Karpas-422 (cell line): Measurements from ENCODE around the gene SLC12A6. TPM values are rescaled to one million over a fixed set of nuclear protein-coding genes. Genes with fewer than 3 reads are reported as not detected.

Source experiments
- DNase-seq: peaks from one replicate; pipeline ENCODE4 v3.0.0-alpha.2; 2015
- H2AFZ ChIP-seq: fragments of 200-600 bp; sonication (generic); 2 replicates; pipeline ENCODE4 v1.6.1; 2014; ENCODE audit warnings: antibody characterized with exemption, low read length, mixed read lengths
- H3K27ac ChIP-seq: fragments of 200-600 bp; sonication (generic); 2 replicates; pipeline ENCODE4 v1.5.1; 2014; ENCODE audit warnings: mild to moderate bottlenecking, low read length, moderate library complexity
- H3K27me3 ChIP-seq: fragments of 200-600 bp; sonication (generic); 2 replicates; pipeline ENCODE4 v1.6.1; 2014; ENCODE audit warnings: low read length, mixed read lengths
- H3K36me3 ChIP-seq: fragments of 200-600 bp; sonication (generic); 2 replicates; pipeline ENCODE4 v1.6.1; 2014; ENCODE audit warnings: low read length, mixed read lengths; ENCODE audit not compliant: insufficient read depth
- H3K4me1 ChIP-seq: fragments of 200-600 bp; sonication (generic); 2 replicates; pipeline ENCODE4 v1.6.1; 2014; ENCODE audit warnings: mild to moderate bottlenecking, low read length, mixed read lengths
- H3K4me2 ChIP-seq: fragments of 200-600 bp; sonication (generic); 2 replicates; pipeline ENCODE4 v1.6.1; 2014; ENCODE audit warnings: low read length, low read depth, mild to moderate bottlenecking; ENCODE audit not compliant: poor library complexity, severe bottlenecking
- H3K4me3 ChIP-seq: fragments of 200-600 bp; sonication (generic); 2 replicates; pipeline ENCODE4 v1.5.1; 2014; ENCODE audit warnings: mild to moderate bottlenecking, antibody characterized with exemption, low read length, mixed read lengths
- H3K79me2 ChIP-seq: fragments of 200-600 bp; sonication (generic); 2 replicates; pipeline ENCODE4 v1.6.1; 2014; ENCODE audit warnings: mild to moderate bottlenecking, low read length, mixed read lengths
- H3K9ac ChIP-seq: fragments of 200-600 bp; sonication (generic); 2 replicates; pipeline ENCODE4 v1.6.0; 2014; ENCODE audit warnings: low read length
- H3K9me2 ChIP-seq: fragments of 200-600 bp; sonication (generic), shearing (Covaris generic); replicated peaks from 2 replicates; pipeline ENCODE4 v1.6.0; 2014; ENCODE audit warnings: mild to moderate bottlenecking, low read length, moderate library complexity; ENCODE audit not compliant: insufficient read depth
- H3K9me3 ChIP-seq: fragments of 300-700, 200-600 bp; sonication (generic); 2 replicates; pipeline ENCODE4 v1.6.1; 2014; ENCODE audit warnings: low read length, mixed read lengths
- H4K20me1 ChIP-seq: fragments of 200-600 bp; sonication (generic); 2 replicates; pipeline ENCODE4 v1.6.1; 2014; ENCODE audit warnings: mild to moderate bottlenecking, antibody characterized with exemption, low read length, low read depth; ENCODE audit not compliant: insufficient read depth
- total RNA-seq: library from RNA; depleted of rRNA; stranded (reverse); fragments of >200 nt; shearing (Covaris generic); gene quantifications from 2 replicates; pipeline ENCODE4 v1.2.3, GENCODE V29; 2014; ENCODE audit warnings: low replicate concordance

Gene SLC12A6
- total RNA-seq, 1 experiment from 2014 or later, result 1.6 TPM

DNA sequence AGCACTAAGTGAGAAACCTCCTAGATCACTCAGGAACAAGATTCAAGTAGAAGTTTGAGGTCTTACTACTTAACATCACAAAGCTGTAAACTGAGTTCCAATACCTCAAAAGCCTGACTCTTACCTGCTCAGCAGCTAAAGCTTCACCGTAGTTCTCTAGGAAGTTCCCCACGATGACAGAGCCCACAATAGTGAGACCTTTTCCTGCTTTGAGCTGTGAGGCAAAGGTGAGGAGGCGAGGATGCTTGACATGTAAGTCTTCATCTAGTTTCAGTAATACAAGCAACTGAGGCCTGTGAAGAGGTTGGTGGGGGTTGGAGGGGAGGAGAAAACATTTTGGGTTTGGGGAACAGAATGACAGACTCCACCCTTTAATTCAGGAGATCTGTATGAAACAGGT lies 97.0 kb downstream of the SLC12A6 start:
- no peak overlapping the region for H3K4me2 ChIP-seq
- no peaks in the 10 kb centered on the region for H3K79me2 ChIP-seq
- no peaks in the 10 kb centered on the region for H3K36me3 ChIP-seq
- H3K9ac ChIP-seq, result no peak overlapping the region
- no peak overlapping the region for H3K4me3 ChIP-seq
- no peaks in the 10 kb centered on the region for H3K9me2 ChIP-seq
- no peaks in the 10 kb centered on the region; the same call in 1 of the 2 replicates for H3K27me3 ChIP-seq
- no peak for DNase-seq
- no peak overlapping the region for H3K27ac ChIP-seq
- H4K20me1 ChIP-seq, result no peaks in the 10 kb centered on the region
- no peaks in the 10 kb centered on the region for H3K9me3 ChIP-seq
- no peak overlapping the region for H2AFZ ChIP-seq
- H3K4me1 ChIP-seq, result no peaks in the 10 kb centered on the region

DNA sequence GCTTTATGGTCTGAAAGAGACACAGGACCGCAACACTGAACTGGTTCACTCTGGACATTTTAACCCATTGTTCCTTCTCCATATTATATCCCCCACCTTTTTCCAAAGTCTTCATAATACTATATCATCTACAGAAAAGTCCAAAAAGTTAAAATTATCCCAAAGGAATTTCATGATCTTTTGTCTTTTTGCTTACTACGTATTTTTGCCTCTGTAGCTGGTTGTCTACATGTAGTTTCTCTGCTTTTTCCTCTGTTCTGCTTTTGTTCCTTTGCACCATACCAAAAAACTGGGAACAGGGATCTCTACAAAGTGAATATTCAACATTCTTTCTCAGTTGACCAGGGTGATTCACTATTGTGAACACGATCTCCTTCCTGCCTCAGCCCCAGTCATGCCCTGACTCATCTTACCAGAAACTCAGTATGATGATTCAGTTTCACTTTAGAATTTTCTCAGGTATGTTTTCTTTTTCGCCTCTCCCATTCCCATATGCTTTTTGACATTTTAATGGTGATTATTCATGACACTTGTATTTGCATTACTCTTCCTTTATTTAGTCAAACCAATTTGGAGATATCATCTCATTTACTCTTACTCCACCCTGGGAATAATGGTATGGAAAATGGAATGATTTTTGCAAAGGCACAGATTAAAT lies 98.3 kb downstream of the SLC12A6 start:
- H3K9ac ChIP-seq, result no peak overlapping the region
- no peaks in the 10 kb centered on the region for H3K36me3 ChIP-seq
- no peaks in the 10 kb centered on the region for H3K79me2 ChIP-seq
- H3K27ac ChIP-seq, result no peak overlapping the region
- H4K20me1 ChIP-seq, result no peaks in the 10 kb centered on the region
- no peak overlapping the region for H3K4me3 ChIP-seq
- no peaks in the 10 kb centered on the region for H3K4me1 ChIP-seq
- no peak overlapping the region for H3K4me2 ChIP-seq
- no peaks in the 10 kb centered on the region for H3K27me3 ChIP-seq
- H2AFZ ChIP-seq, result no peak overlapping the region
- H3K9me3 ChIP-seq, result no peaks in the 10 kb centered on the region
- no peaks in the 10 kb centered on the region for H3K9me2 ChIP-seq
- DNase-seq, result no peak

GRCh38 chr15:34233614-34234013 lies 104.0 kb downstream of the SLC12A6 start:
- H2AFZ ChIP-seq, result no peak overlapping the region
- H3K27ac ChIP-seq, result no peak overlapping the region
- no peaks in the 10 kb centered on the region for H4K20me1 ChIP-seq
- peaks cover 6% of the 10 kb centered on the region; the same call in 1 of the 2 replicates for H3K36me3 ChIP-seq
- H3K79me2 ChIP-seq, result no peaks in the 10 kb centered on the region
- H3K4me1 ChIP-seq, result no peaks in the 10 kb centered on the region
- no peaks in the 10 kb centered on the region for H3K27me3 ChIP-seq
- no peak overlapping the region for H3K9ac ChIP-seq
- H3K4me3 ChIP-seq, result no peak overlapping the region
- no peaks in the 10 kb centered on the region for H3K9me2 ChIP-seq
- DNase-seq, result no peak
- H3K9me3 ChIP-seq, result no peaks in the 10 kb centered on the region
- no peak overlapping the region for H3K4me2 ChIP-seq

DNA sequence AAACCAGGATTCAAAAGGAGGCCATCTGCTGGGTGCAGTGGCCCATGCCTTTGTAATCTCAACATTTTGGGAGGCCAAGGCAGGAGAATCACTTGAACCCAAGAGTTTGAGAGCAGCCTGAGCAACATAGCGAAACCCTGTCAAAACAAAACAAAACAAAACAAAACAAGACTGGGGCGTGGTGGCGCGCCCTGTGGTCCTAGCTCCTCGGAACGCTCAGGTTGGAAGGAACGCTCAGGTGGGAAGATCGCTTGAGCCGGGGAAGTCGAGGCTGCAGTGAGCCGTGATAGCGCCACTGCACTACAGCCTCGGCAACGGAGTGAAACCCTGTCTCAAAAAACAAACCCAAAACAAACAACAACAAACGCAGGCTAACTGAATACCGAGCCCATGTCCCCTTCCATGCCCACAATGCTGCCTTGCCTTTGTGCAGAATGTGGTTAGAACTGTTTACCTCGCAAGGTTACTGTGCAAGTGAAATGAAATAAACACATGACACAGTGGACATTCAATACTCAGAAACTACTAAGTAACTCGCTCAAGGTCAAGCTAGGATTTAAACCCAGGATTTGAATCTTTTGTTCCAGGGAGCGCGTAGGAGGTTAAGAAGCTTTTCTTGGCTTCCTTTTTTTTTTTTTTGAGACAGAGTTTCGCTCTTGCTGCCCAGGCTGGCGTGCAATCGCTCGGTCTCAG lies 113.5 kb downstream of the SLC12A6 start:
- peak overlapping the region; percentile 74 for H3K4me2 ChIP-seq
- H3K4me3 ChIP-seq, result peak overlapping the region; percentile 79
- H3K36me3 ChIP-seq, result peaks cover 8% of the 10 kb centered on the region; the same call in 1 of the 2 replicates
- peaks cover 31% of the 10 kb centered on the region for H3K79me2 ChIP-seq
- H3K27ac ChIP-seq, result peak overlapping the region; percentile 23; the same call in 1 of the 2 replicates
- no peaks in the 10 kb centered on the region for H4K20me1 ChIP-seq
- H3K9me3 ChIP-seq, result no peaks in the 10 kb centered on the region
- H2AFZ ChIP-seq, result peak overlapping the region; percentile 97
- no peaks in the 10 kb centered on the region for H3K27me3 ChIP-seq
- DNase-seq, result peak; percentile 63
- no peaks in the 10 kb centered on the region for H3K9me2 ChIP-seq
- peak overlapping the region; percentile 84 for H3K9ac ChIP-seq
- peaks cover 18% of the 10 kb centered on the region for H3K4me1 ChIP-seq

GRCh38 chr15:34217587-34218225 lies 119.9 kb downstream of the SLC12A6 start:
- H2AFZ ChIP-seq, result no peak overlapping the region

GRCh38 chr15:34216527-34217270 lies 120.9 kb downstream of the SLC12A6 start:
- no peaks in the 10 kb centered on the region for H3K4me1 ChIP-seq
- no peak overlapping the region for H3K9ac ChIP-seq
- H3K79me2 ChIP-seq, result no peaks in the 10 kb centered on the region
- H3K36me3 ChIP-seq, result no peaks in the 10 kb centered on the region
- H3K9me3 ChIP-seq, result no peaks in the 10 kb centered on the region
- no peaks in the 10 kb centered on the region for H3K27me3 ChIP-seq
- H3K4me2 ChIP-seq, result no peak overlapping the region
- no peaks in the 10 kb centered on the region for H4K20me1 ChIP-seq
- H3K9me2 ChIP-seq, result no peaks in the 10 kb centered on the region
- no peak overlapping the region for H2AFZ ChIP-seq
- H3K27ac ChIP-seq, result no peak overlapping the region
- no peak for DNase-seq
- no peak overlapping the region for H3K4me3 ChIP-seq

More at GRCh38 chr15:34217587-34218225, 119.9 kb downstream of the SLC12A6 start:
- H3K27ac ChIP-seq, result no peak overlapping the region
- DNase-seq, result no peak
- no peaks in the 10 kb centered on the region for H3K9me3 ChIP-seq
- H3K27me3 ChIP-seq, result no peaks in the 10 kb centered on the region
- no peak overlapping the region for H3K4me2 ChIP-seq
- H3K79me2 ChIP-seq, result no peaks in the 10 kb centered on the region
- no peaks in the 10 kb centered on the region for H3K4me1 ChIP-seq
- H3K36me3 ChIP-seq, result no peaks in the 10 kb centered on the region
- no peaks in the 10 kb centered on the region for H3K9me2 ChIP-seq
- H3K9ac ChIP-seq, result no peak overlapping the region
- H4K20me1 ChIP-seq, result no peaks in the 10 kb centered on the region
- no peak overlapping the region for H3K4me3 ChIP-seq

- H3K4me3 ChIP-seq, result no peak overlapping the region
- no peak for DNase-seq
- no peaks in the 10 kb centered on the region for H3K9me2 ChIP-seq
- peaks cover 5% of the 10 kb centered on the region for H3K4me1 ChIP-seq
- no peak overlapping the region for H2AFZ ChIP-seq
- H3K9ac ChIP-seq, result no peak overlapping the region
- H3K27me3 ChIP-seq, result no peaks in the 10 kb centered on the region
- no peak overlapping the region for H3K27ac ChIP-seq
- H3K9me3 ChIP-seq, result no peaks in the 10 kb centered on the region
- peaks cover 2% of the 10 kb centered on the region; the same call in 1 of the 2 replicates for H4K20me1 ChIP-seq
- no peaks in the 10 kb centered on the region for H3K36me3 ChIP-seq
- peaks cover 4% of the 10 kb centered on the region for H3K79me2 ChIP-seq
- H3K4me2 ChIP-seq, result no peak overlapping the region
Measured at GRCh38 chr15:34214135-34214534, 123.4 kb downstream of the SLC12A6 start.

DNA sequence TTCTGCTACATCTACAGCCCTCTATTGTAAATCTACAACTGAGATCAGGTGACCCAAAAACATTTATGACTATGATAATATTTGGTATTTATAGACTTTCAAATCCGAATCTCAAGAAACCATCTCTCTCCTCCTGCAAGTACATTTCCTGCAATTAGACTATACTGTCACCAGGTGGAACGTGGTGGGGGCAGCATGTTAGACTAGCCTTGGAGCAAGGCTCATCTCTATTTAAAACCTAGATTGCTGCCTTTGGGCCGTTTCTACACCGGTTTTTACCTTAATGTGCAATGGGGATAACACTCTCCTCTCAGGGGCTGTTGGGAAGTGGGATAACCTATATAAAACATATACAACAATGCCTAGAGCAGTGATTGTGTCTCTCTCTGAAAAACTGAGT lies 123.9 kb downstream of the SLC12A6 start:
- H3K4me3 ChIP-seq, result no peak overlapping the region
- no peak overlapping the region for H3K27ac ChIP-seq
- H3K4me2 ChIP-seq, result no peak overlapping the region
- no peaks in the 10 kb centered on the region for H3K9me3 ChIP-seq
- H3K9me2 ChIP-seq, result no peaks in the 10 kb centered on the region
- peaks cover 9% of the 10 kb centered on the region for H3K4me1 ChIP-seq
- no peaks in the 10 kb centered on the region for H3K27me3 ChIP-seq
- no peak overlapping the region for H2AFZ ChIP-seq
- H3K79me2 ChIP-seq, result peaks cover 8% of the 10 kb centered on the region
- peaks cover 6% of the 10 kb centered on the region; the same call in 1 of the 2 replicates for H4K20me1 ChIP-seq
- H3K36me3 ChIP-seq, result no peaks in the 10 kb centered on the region
- no peak for DNase-seq
- no peak overlapping the region for H3K9ac ChIP-seq
